Measurements from ENCODE around the gene PRDM16. TPM values are rescaled to one million over a fixed set of nuclear protein-coding genes. Genes with fewer than 3 reads are reported as not detected.

PRDM16 gene
- total RNA-seq, 4 donors from 2014 or later: 15.7 to 54.3 (median 27.6) TPM

DNA sequence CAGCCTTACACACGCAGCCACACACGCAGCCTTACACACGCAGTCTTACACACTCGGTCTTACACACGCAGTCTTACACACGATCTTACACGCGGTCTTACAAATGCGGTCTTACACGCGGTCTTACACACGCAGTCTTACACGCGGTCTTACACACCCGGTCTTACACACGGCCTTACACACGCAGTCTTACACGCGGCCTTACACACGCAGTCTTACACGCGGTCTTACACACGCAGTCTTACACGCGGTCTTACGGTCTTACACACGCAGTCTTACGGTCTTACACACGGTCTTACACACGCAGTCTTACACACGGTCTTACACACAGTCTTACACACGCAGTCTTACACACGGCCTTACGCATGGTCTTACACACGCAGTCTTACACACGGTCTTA lies 111.9 kb downstream of the PRDM16 start:
- intact Hi-C loops (cut with DNase I): no loop called here
- TF ChIP-seq POLR2A (IDR thresholded peaks at IDR 0.05) (no peak), CTCF (IDR thresholded peaks at IDR 0.05) (no peak)
- H3K4me3 ChIP-seq (replicated peaks in 1 of 3): no peak overlapping the region
- 87 to 91% methylated on average over 36 of the region's 36 CpGs for WGBS, 2 donors
- no peak overlapping the region for H3K27ac ChIP-seq
- no peak for DNase-seq
- no peaks in the 10 kb centered on the region for H3K27me3 ChIP-seq
- H3K4me1 ChIP-seq: no peaks in the 10 kb centered on the region
- H3K36me3 ChIP-seq: no peaks in the 10 kb centered on the region
- no peaks in the 10 kb centered on the region for H3K9me3 ChIP-seq

DNA sequence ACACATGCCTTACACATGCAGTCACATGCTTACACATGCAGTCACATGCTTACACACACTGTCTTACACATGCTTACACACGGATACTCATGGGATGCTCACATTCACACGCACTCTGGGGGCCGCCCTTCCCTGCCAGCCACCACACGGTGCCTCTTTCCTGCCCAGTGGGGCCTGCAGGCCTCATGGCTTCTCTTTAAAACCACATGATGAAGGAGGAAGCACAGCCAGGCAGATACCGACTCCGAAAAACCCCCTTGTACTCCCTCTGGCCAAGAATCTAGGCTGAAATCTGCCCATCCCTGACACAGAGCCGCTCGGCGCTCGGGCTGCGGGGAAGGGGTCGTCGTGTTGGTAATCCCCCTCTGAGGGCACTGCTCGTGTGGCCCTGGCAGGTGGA lies 113.0 kb downstream of the PRDM16 start:
- H3K4me3 ChIP-seq (replicated peaks in 1 of 3): no peak overlapping the region
- intact Hi-C loops (cut with DNase I): no loop called here
- H3K27ac ChIP-seq: no peak overlapping the region
- no peak for TF ChIP-seq POLR2A (IDR thresholded peaks at IDR 0.05)
- TF ChIP-seq CTCF (IDR thresholded peaks at IDR 0.05): no peak
- DNase-seq: no peak
- peaks cover 4 to 5% of the 10 kb centered on the region in 2 donors for H3K4me1 ChIP-seq
- H3K27me3 ChIP-seq: no peaks in the 10 kb centered on the region
- no peaks in the 10 kb centered on the region for H3K36me3 ChIP-seq
- 94 to 97% methylated on average over 14 of the region's 14 CpGs for WGBS, 2 donors
- H3K9me3 ChIP-seq: no peaks in the 10 kb centered on the region

GRCh38 chr1:3183411-3183810 lies 114.4 kb downstream of the PRDM16 start:
- peaks cover 14 to 19% of the 10 kb centered on the region in 2 donors for H3K4me1 ChIP-seq
- 65 to 67% methylated on average over 13 of the region's 13 CpGs for WGBS, 2 donors

DNA sequence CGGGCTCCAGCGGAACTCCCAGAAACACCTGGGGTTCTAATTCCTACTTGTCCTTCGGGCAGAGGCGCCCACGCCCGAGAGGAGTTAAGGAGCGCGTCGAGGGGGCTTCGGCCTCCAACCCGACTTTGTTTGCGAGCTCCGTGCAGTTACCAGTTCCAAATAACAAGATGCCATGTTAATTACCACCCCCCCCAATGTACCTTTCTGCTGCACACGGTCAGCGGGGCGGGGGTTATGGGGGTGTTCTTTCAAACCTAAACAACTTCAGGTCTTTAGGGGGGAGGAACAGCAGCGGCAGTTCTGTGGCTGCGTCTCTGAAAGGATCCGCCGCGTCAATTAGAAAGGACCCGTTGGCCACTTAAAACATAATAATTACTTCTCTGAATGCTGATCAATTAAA lies 114.8 kb downstream of the PRDM16 start:
- DNase-seq: no peak
- H3K36me3 ChIP-seq: no peaks in the 10 kb centered on the region
- no peak for TF ChIP-seq POLR2A (IDR thresholded peaks at IDR 0.05)
- no peak for TF ChIP-seq CTCF (IDR thresholded peaks at IDR 0.05)
- no peaks in the 10 kb centered on the region for H3K9me3 ChIP-seq
- no peak overlapping the region for H3K4me3 ChIP-seq (replicated peaks in 1 of 3)
- H3K27me3 ChIP-seq: no peaks in the 10 kb centered on the region
- 67 to 71% methylated on average over 22 of the region's 22 CpGs for WGBS, 2 donors
- intact Hi-C loops (cut with DNase I): no loop called here
- H3K27ac ChIP-seq: no peak overlapping the region
- H3K4me1 ChIP-seq: peaks cover 16 to 23% of the 10 kb centered on the region in 2 donors

More at GRCh38 chr1:3183411-3183810, 114.4 kb downstream of the PRDM16 start:
- no peaks in the 10 kb centered on the region for H3K36me3 ChIP-seq
- H3K9me3 ChIP-seq: no peaks in the 10 kb centered on the region
- intact Hi-C loops (cut with DNase I): no loop called here
- no peaks in the 10 kb centered on the region for H3K27me3 ChIP-seq
- TF ChIP-seq POLR2A (IDR thresholded peaks at IDR 0.05) (no peak), CTCF (IDR thresholded peaks at IDR 0.05) (no peak)
- H3K27ac ChIP-seq: no peak overlapping the region
- H3K4me3 ChIP-seq (replicated peaks in 1 of 3): no peak overlapping the region
- DNase-seq: no peak

GRCh38 chr1:3184666-3185065 lies 115.7 kb downstream of the PRDM16 start:
- H3K4me3 ChIP-seq (replicated peaks in 1 of 3): no peak overlapping the region
- no peak for DNase-seq
- WGBS, 2 donors: 94 to 95% methylated on average over 20 of the region's 20 CpGs
- H3K27ac ChIP-seq: peak overlapping the region in 1 of 3 donors; percentile 96
- intact Hi-C loops (cut with DNase I): no loop called here
- H3K4me1 ChIP-seq: peaks cover 23 to 31% of the 10 kb centered on the region in 2 donors
- H3K9me3 ChIP-seq: no peaks in the 10 kb centered on the region
- TF ChIP-seq CTCF (IDR thresholded peaks at IDR 0.05) (no peak), POLR2A (IDR thresholded peaks at IDR 0.05) (no peak)
- H3K36me3 ChIP-seq: no peaks in the 10 kb centered on the region
- no peaks in the 10 kb centered on the region for H3K27me3 ChIP-seq

All from thyroid gland (tissue), 4 donors.